Superior temporal gyrus (tissue), 1 donor: ENCODE measurements around the gene ABCB9.
A peak's percentile ranks its signal among the peaks of the same experiment; 100 is the strongest.

Source experiments
- DNase-seq: peaks from one replicate; pipeline ENCODE4 v3.0.0-alpha.2; 2016; ENCODE audit errors: extremely low spot score

The ABCB9 gene

GRCh38 chr12:122981587-122982476 is 15.6 kb upstream of the ABCB9 start:
- DNase-seq, result no peak

- peak; percentile 11 for DNase-seq
Measured at GRCh38 chr12:122981036-122981471, 14.8 kb upstream of the ABCB9 start.

- peak; percentile 67 for DNase-seq
Measured at GRCh38 chr12:122980183-122981035, 14.1 kb upstream of the ABCB9 start, which contains the start of gene ARL6IP4. TSS of gene ARL6IP4 (plus strand) at chr12:122980681. CDS start at chr12:122981140, 459 bp downstream.

- DNase-seq, result no peak
Measured at GRCh38 chr12:122979908-122980182, 13.6 kb upstream of the ABCB9 start.

- no peak for DNase-seq
Measured at GRCh38 chr12:122979001-122979907, 13.0 kb upstream of the ABCB9 start.

- no peak for DNase-seq
Measured at GRCh38 chr12:122978507-122978955, 12.3 kb upstream of the ABCB9 start.

DNA sequence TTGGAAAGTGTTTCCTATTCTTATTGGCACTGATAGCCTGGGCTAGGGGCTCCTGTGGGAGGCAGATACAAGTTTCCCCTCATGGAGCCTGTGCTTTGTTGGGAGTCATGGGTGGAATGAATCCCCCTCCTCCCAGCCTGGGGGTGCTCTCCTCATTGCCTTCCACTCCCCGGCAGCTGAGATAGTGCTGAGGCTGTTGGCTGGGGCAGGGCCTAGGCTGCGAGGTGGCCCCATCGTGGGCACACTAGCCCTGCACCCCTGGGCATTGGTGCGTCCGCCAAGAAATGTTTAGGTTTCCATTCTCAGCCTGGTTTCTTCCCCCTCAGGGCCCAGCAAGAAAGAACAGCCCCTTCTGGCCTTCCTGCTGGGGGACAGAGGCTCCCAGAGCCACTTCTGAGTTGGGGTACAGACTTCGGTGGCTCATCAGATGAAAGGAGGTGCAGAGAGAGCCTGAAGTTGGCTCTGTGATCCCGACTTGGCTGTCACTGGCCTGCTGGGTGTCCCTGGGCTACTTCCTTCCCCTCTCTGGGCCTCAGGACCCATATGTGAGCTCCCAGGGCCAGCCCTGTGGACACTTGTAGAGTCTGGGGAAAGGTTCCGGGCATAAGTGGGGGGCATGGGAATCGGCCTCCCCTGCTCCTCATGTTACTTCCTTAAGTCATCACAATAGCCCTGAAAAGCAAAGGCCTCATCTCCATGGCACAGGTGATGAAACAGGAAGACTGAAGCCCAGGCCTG is 11.6 kb upstream of the ABCB9 start:
- no peak for DNase-seq

- no peak for DNase-seq
Measured at GRCh38 chr12:122977153-122977552, 10.9 kb upstream of the ABCB9 start.

- no peak for DNase-seq
Measured at GRCh38 chr12:122976648-122976975, 10.3 kb upstream of the ABCB9 start.

DNA sequence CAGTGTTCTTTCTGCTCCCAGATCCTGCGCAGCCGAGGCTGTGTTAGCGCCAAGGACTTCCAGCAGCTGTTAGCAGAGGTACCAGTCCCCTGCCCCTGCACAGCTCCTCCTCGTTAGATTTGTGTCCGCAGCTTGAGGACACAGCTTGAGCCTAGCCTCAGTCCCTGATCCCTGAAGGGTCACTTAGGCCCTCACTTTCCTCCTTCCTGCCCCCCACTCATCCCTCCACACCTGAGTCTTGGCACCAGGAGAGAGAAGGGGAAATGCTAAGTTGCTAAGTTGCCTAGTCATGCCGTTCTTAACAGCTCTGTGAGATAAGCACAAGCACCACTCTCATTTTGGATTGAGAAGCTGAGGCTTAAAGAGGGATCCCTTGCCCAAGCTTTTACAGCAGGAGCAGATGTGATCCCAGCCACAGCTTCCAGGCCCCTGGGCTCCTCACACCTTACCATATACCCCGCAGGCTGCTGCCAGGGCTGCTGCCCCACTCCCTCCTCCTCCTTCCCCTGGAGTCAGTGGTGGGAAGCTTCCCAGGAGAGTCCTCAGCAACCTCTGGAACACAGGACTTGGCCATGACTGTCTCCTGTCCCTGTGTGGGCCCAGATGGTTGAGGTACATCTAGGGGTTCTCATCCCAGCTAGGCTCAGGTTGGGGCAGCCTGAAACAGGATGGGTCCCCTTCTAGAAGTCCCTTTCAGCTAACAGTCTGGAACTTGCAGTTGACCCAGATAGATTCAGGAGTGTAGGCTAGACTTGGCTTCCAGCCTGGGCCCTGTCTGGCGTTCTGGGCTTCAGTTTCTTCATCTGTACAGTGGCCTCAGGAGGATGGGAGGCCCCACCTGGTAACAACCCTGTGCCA is 9.8 kb upstream of the ABCB9 start:
- DNase-seq, result no peak

DNA sequence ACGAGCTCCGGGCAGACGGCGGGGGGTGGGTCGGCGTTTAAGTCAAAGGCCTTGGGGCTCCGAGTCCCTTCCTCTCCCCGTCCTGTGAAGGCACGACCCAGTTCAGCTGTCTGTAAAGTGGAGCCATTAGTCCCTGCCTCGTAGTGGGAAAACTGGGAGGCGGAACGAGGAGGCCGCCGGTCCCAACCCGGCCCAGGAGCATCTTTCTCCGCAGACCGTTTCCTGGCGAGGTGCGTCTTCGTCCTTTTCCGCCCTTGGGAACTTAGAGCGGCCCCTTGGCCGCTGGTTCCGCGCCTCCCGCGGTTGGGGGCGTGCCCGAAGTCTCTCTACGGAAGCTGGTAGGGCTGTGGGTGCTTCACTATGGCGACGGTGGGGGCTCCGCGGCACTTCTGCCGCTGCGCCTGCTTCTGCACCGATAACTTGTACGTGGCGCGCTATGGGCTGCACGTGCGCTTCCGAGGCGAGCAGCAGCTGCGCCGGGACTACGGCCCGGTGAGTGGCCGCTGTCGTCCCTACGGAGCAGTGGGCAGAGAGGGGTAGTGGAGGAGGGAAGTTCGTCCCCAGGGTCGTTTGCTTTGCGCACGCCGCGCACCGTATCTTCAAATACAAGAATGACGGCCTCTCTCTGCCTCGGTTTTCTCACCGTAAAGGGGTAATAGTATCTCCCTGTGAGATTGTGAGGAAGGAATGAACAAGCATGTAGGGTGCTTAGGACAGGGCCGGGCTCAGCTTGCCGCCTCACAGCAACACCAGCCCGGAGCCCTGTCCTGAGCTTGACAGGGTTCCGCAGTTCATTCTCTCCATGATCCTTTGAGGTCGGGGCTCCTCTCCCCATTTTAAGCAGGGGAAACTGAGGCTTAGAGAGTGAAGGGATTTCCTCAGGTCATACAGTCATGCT is 8.9 kb upstream of the ABCB9 start, which contains the start of gene OGFOD2:
TSS of gene OGFOD2 (plus strand) at position 353 of the 898 bp plus-strand sequence. CDS start at position 361, 8 bp downstream.
- DNase-seq, result peak; percentile 94

DNA sequence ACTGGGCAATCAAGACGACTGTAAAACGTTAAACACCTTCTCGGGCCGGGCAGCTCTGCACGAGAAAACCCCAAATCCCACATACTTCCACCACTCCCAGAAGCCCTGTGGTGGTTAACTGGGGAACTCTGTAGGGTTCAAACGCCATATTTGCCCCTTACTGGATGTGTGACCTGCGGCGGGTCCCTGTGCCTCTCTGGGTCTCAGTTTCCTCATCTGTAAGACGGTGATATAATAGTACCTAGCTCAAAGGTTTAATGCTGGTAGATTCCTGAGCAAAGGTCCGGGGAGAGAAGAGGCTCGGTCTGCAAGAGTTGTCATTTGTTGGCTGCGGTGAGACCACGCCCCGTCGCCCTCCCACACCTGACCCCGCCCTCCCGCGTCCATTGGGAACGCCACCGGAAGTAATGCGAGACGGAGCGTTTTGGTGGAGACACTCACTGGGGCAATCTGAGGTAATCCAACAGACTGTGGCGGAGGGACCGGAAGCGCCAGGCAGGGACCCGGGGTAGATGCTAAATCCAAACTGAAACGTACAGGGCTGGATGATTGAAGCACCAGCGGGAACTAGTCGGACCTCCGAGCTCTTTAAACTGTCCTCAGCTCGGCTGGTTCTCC is 8.1 kb upstream of the ABCB9 start:
- DNase-seq, result peak; percentile 99

GRCh38 chr12:122969676-122970075 is 3.4 kb upstream of the ABCB9 start:
- peak; percentile 84 for DNase-seq

GRCh38 chr12:122968104-122968503 is 1.8 kb upstream of the ABCB9 start:
- DNase-seq, result no peak

- no peak for DNase-seq
Measured at GRCh38 chr12:122966743-122967550, 684 bp upstream of the ABCB9 start.

GRCh38 chr12:122965321-122965751 is 927 bp downstream of the ABCB9 start:
- no peak for DNase-seq

GRCh38 chr12:122964439-122965257 is 1.6 kb downstream of the ABCB9 start:
- no peak for DNase-seq
